ENCODE results near the gene HAGHL. TPM values are rescaled to one million over a fixed set of nuclear protein-coding genes. Genes with fewer than 3 reads are reported as not detected.
A peak's percentile ranks its signal among the peaks of the same experiment; 100 is the strongest.

The HAGHL gene
- polyA plus RNA-seq, 1 donor (not counting 4 experiments of a cell fraction or from before 2014, with no cell fraction given): 8.0 TPM

DNA sequence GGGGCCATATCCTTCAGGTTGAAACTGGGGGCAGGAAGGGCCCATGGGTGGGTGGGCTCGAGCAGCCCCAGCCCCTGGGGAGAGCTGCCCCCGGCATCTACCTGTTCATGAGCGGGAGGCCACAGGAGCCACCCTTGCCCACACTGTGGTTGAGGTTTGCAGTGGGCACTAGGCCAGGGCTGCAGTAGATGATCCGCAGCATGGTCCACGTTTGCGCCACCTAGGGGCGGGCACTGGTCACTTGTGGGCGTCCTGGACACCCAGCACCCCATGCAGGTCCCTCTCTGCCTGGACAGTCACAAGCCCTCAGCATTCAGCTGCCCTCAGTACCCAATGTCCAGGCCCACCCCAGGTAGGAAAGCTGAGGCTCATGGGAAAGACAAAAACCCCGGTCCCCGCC, 40.9 kb upstream of the HAGHL start:
- Histone ChIP-seq H3K36me3 (ENCODE audit: control insufficient read depth in 2 of 2, extremely low read depth in 1 of 2, insufficient read depth in 2 of 2, low read length in 2 of 2) (peaks cover 12 to 37% of the 10 kb centered on the region in 2 experiments), H3K9me1 (ENCODE audit: control insufficient read depth, extremely low read depth, insufficient read depth, low read length) (no peaks in the 10 kb centered on the region), H3K9me3 (ENCODE audit: control insufficient read depth, low read depth, low read length) (no peaks in the 10 kb centered on the region), H3K4me3 (ENCODE audit: control insufficient read depth in 2 of 3, extremely low read depth in 1 of 3, insufficient read depth in 2 of 3, low read depth in 1 of 3, low read length in 3 of 3) (no peak overlapping the region), H3K4me2 (ENCODE audit: control insufficient read depth, extremely low read depth, insufficient read depth, low read depth, low read length) (no peak overlapping the region), H3K79me2 (ENCODE audit: control insufficient read depth, insufficient read depth, low read length) (peaks cover 39% of the 10 kb centered on the region), H3K9ac (ENCODE audit: control insufficient read depth, extremely low read depth, insufficient read depth, low read length) (no peak overlapping the region), H3K27ac (ENCODE audit: control insufficient read depth, insufficient read depth, low read length) (no peak overlapping the region), H3K4me1 (ENCODE audit: control insufficient read depth, extremely low read depth, insufficient read depth, low read length) (peaks cover 33% of the 10 kb centered on the region), H3K27me3 (ENCODE audit: control insufficient read depth, extremely low read depth, insufficient read depth, low read length) (peaks cover 2% of the 10 kb centered on the region), H2AFZ (ENCODE audit: control insufficient read depth, low read length) (no peak overlapping the region), H4K20me1 (ENCODE audit: control insufficient read depth, extremely low read depth, insufficient read depth, low read length) (peaks cover 15% of the 10 kb centered on the region)
- FAIRE-seq: no peak
- dilution Hi-C loops (cut with MboI; ENCODE audit: extremely low pct_ligation_motif_present, low sequenced_read_pairs): no loop called here
- TF ChIP-seq, protein P1, sequence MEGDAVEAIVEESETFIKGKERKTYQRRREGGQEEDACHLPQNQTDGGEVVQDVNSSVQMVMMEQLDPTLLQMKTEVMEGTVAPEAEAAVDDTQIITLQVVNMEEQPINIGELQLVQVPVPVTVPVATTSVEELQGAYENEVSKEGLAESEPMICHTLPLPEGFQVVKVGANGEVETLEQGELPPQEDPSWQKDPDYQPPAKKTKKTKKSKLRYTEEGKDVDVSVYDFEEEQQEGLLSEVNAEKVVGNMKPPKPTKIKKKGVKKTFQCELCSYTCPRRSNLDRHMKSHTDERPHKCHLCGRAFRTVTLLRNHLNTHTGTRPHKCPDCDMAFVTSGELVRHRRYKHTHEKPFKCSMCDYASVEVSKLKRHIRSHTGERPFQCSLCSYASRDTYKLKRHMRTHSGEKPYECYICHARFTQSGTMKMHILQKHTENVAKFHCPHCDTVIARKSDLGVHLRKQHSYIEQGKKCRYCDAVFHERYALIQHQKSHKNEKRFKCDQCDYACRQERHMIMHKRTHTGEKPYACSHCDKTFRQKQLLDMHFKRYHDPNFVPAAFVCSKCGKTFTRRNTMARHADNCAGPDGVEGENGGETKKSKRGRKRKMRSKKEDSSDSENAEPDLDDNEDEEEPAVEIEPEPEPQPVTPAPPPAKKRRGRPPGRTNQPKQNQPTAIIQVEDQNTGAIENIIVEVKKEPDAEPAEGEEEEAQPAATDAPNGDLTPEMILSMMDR (optimal IDR thresholded peaks at IDR 0.05 in 1 of 3, IDR thresholded peaks at IDR 0.05 in 1 of 3, conservative IDR thresholded peaks at IDR 0.05 in 1 of 3; ENCODE audit: extremely low read depth in 1 of 3, insufficient read depth in 2 of 3, low read length in 3 of 3): peak; percentile 36 to 79 (median 72)
- no peak for TF ChIP-seq EZH2 (IDR thresholded peaks at IDR 0.05; ENCODE audit: low read length)
- DNase-seq (ENCODE audit: low read depth, low spot score): no peak

DNA sequence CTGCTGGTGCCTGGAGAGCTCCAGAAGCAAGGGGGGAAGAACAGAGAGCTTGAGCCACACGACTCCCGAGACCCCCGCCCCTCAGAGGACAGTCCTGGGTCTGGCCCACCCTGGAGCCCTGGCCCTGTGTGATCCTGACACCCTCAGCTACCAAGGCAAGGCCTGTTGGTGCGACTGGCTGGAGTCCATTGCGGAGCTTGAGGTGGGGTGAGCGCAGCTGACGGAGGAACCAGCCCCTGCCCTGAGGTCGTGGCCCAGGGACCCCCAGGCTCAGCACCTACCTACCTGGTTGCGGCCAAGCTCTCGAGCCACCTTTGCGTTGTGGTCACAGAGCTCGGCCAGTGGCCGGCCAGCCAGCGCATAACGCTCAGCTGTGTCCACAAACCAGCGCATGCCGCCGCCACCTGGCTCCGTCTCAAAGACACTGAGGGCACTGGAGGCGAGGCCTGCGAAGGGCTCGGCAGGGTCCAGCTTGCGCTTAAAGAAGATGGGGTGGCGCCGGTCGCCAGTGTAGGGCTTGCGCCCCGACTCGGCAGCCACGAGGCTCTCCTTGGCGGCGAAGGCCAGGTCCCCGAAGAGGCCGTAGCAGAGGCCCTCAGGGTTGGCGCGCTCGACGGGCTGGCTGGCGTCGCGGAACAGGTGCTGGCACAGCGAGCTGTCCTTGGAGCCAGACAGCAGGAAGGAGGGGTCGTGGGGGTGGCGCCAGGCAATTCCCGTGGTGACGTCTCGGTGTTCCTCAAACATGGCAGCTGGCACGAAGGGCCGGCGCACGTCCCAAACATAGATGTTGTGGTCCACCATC, 40.2 kb upstream of the HAGHL start:
- H3K9ac ChIP-seq (ENCODE audit: control insufficient read depth, extremely low read depth, insufficient read depth, low read length): no peak overlapping the region
- H3K9me3 ChIP-seq (ENCODE audit: control insufficient read depth, low read depth, low read length): no peaks in the 10 kb centered on the region
- H3K9me1 ChIP-seq (ENCODE audit: control insufficient read depth, extremely low read depth, insufficient read depth, low read length): no peaks in the 10 kb centered on the region
- H4K20me1 ChIP-seq (ENCODE audit: control insufficient read depth, extremely low read depth, insufficient read depth, low read length): peaks cover 8% of the 10 kb centered on the region
- no peak for DNase-seq (ENCODE audit: low read depth, low spot score)
- H2AFZ ChIP-seq (ENCODE audit: control insufficient read depth, low read length): no peak overlapping the region
- H3K27me3 ChIP-seq (ENCODE audit: control insufficient read depth, extremely low read depth, insufficient read depth, low read length): peaks cover 7% of the 10 kb centered on the region
- H3K27ac ChIP-seq (ENCODE audit: control insufficient read depth, insufficient read depth, low read length): no peak overlapping the region
- FAIRE-seq: no peak
- H3K4me2 ChIP-seq (ENCODE audit: control insufficient read depth, extremely low read depth, insufficient read depth, low read depth, low read length): no peak overlapping the region
- peaks cover 28% of the 10 kb centered on the region for H3K4me1 ChIP-seq (ENCODE audit: control insufficient read depth, extremely low read depth, insufficient read depth, low read length)
- no peak overlapping the region for H3K4me3 ChIP-seq (ENCODE audit: control insufficient read depth in 2 of 3, extremely low read depth in 1 of 3, insufficient read depth in 2 of 3, low read depth in 1 of 3, low read length in 3 of 3)
- dilution Hi-C loops (cut with MboI; ENCODE audit: extremely low pct_ligation_motif_present, low sequenced_read_pairs): no loop called here
- TF ChIP-seq EZH2 (IDR thresholded peaks at IDR 0.05; ENCODE audit: low read length): no peak
- TF ChIP-seq, protein P1 (optimal IDR thresholded peaks at IDR 0.05 in 1 of 3, IDR thresholded peaks at IDR 0.05 in 1 of 3, conservative IDR thresholded peaks at IDR 0.05 in 1 of 3; ENCODE audit: extremely low read depth in 1 of 3, insufficient read depth in 2 of 3, low read length in 3 of 3): no peak
- peaks cover 10 to 33% of the 10 kb centered on the region in 2 experiments for H3K36me3 ChIP-seq (ENCODE audit: control insufficient read depth in 2 of 2, extremely low read depth in 1 of 2, insufficient read depth in 2 of 2, low read length in 2 of 2)
- H3K79me2 ChIP-seq (ENCODE audit: control insufficient read depth, insufficient read depth, low read length): peaks cover 32% of the 10 kb centered on the region

Data from keratinocyte (primary cell).